ENCODE results near the gene NFIB. TPM values are rescaled to one million over a fixed set of nuclear protein-coding genes. Genes with fewer than 3 reads are reported as not detected.

NFIB gene
- polyA plus RNA-seq, 2 of the 4 experiments (the other 2 are of a cell fraction), result 10.7 to 21.7 TPM

DNA sequence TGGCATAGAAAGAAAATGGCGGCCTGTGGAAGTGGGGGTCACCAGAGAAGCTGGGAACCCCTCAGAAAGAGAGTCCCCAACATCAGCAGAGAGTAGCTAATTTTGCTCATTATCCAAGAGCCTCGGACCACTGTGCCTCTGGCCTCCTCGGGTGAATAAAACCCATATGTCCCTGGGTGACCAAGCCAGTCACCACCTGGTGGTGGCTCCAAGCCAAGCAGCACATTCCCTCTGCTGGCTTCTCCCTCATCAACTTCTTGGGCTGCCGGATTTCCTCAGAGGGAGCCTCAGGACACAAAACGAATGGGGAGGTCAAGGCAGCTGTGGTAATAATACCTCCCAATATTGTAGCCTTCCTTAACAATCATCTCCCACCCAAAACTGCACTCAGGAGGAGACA, 242.5 kb downstream of the NFIB start:
- ATAC-seq (no peak), DNase-seq (ENCODE audit: low read depth in 1 of 2, low spot score in 1 of 2) (no peak), FAIRE-seq (no peak)
- CTCF ChIA-PET, result interaction anchor here (4.4 kb wide), 1 partner anchor 282 kb away, joined by 21 read pairs; no protein-coding TSS in a partner anchor
- Histone ChIP-seq H3K27ac (no peak overlapping the region), H3K4me2 (no peak overlapping the region), H3K9me3 (no peaks in the 10 kb centered on the region), H3K4me3 (no peak overlapping the region), H3K4me1 (no peaks in the 10 kb centered on the region)
- POLR2A ChIA-PET, result no interaction called here
- 61% methylated on average over 5 of the region's 5 CpGs for WGBS (ENCODE audit: missing lambda C conversion rate)
- TF ChIP-seq TFCP2L1 (CRISPR knock-in tag; IDR thresholded peaks at IDR 0.05), result no peak

DNA sequence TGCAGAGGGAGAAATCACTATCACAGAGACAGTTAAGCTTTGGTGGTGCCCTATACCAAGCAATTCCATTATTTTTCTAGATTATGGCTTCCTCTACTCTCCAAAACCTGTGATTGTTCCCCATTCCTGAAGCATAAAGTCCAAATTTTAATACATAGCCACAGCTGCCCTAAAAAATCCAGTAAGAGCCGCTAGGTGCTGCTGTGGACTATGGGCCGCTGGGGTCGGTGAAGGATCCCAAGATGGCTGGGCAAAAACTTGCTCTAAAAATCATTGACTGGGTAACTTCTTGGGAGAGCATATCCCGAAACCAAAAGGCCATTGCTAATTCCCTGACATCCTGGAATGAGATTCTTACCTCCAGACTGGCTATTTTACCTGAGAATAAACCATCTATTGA, 245.3 kb downstream of the NFIB start:
- Histone ChIP-seq H3K4me3 (no peak overlapping the region), H3K27ac (no peak overlapping the region), H3K4me2 (no peak overlapping the region), H3K4me1 (no peaks in the 10 kb centered on the region), H3K9me3 (no peaks in the 10 kb centered on the region)
- 54% methylated on average over 4 of the region's 4 CpGs for WGBS (ENCODE audit: missing lambda C conversion rate)
- DNase-seq (ENCODE audit: low read depth in 1 of 2, low spot score in 1 of 2), result peak in 1 of 2 experiments; percentile 14
- CTCF ChIA-PET, result interaction anchor here (4.4 kb wide), 1 partner anchor 284 kb away, joined by 21 read pairs; no protein-coding TSS in a partner anchor
- TF ChIP-seq JUNB (IDR thresholded peaks at IDR 0.05) (no peak), PHF8 (IDR thresholded peaks at IDR 0.05; ENCODE audit: borderline replicate concordance, low read depth) (no peak), HDAC2 (IDR thresholded peaks at IDR 0.05) (no peak), HEYL (CRISPR knock-in tag; IDR thresholded peaks at IDR 0.05) (no peak), RAD21 (conservative IDR thresholded peaks at IDR 0.05 in 1 of 2, IDR thresholded peaks at IDR 0.05 in 1 of 2) (peak in 1 of 2 experiments; percentile 55; a peak in 3 of 5 replicates)
- no peak for FAIRE-seq
- POLR2A ChIA-PET, result no interaction called here
- peak in 1 of 2 experiments; percentile 68; a peak in 2 of 6 replicates for ATAC-seq

DNA sequence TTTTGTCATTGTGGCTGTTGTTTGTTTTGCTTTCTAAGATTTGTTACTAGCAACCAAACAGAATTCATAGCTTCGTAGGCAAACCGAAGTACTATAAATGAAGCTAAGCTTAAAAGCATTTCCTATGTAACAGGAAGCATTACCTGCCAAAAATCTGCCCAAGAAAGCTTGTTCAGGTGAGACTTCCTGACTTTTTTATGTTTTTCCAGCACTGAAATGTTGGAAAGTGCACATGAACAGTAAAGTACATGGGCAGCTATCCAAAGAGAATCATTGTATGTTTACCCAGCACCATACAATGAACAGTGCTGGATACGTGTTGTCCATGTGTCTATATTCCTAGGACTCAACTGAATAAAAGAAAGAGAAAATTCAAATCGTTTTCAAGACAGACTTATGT, 247.1 kb downstream of the NFIB start:
- 77% methylated on average over 4 of the region's 4 CpGs for WGBS (ENCODE audit: missing lambda C conversion rate)
- no peak overlapping the region for H3K4me2 ChIP-seq
- no peaks in the 10 kb centered on the region for H3K4me1 ChIP-seq
- FAIRE-seq, result no peak
- CTCF ChIA-PET, result interaction anchor here (1.0 to 2.3 kb wide), 3 partner anchors 24 to 287 kb away, joined by 3 to 6 read pairs (median 3); no protein-coding TSS in a partner anchor
- TF ChIP-seq KDM5A (IDR thresholded peaks at IDR 0.05), result no peak
- TF ChIP-seq, protein P1, sequence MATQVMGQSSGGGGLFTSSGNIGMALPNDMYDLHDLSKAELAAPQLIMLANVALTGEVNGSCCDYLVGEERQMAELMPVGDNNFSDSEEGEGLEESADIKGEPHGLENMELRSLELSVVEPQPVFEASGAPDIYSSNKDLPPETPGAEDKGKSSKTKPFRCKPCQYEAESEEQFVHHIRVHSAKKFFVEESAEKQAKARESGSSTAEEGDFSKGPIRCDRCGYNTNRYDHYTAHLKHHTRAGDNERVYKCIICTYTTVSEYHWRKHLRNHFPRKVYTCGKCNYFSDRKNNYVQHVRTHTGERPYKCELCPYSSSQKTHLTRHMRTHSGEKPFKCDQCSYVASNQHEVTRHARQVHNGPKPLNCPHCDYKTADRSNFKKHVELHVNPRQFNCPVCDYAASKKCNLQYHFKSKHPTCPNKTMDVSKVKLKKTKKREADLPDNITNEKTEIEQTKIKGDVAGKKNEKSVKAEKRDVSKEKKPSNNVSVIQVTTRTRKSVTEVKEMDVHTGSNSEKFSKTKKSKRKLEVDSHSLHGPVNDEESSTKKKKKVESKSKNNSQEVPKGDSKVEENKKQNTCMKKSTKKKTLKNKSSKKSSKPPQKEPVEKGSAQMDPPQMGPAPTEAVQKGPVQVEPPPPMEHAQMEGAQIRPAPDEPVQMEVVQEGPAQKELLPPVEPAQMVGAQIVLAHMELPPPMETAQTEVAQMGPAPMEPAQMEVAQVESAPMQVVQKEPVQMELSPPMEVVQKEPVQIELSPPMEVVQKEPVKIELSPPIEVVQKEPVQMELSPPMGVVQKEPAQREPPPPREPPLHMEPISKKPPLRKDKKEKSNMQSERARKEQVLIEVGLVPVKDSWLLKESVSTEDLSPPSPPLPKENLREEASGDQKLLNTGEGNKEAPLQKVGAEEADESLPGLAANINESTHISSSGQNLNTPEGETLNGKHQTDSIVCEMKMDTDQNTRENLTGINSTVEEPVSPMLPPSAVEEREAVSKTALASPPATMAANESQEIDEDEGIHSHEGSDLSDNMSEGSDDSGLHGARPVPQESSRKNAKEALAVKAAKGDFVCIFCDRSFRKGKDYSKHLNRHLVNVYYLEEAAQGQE (IDR thresholded peaks at IDR 0.05), result no peak
- no peak for TF ChIP-seq SREBF2 (IDR thresholded peaks at IDR 0.05)
- no peak for TF ChIP-seq EHMT2 (IDR thresholded peaks at IDR 0.05; ENCODE audit: low read depth)
- TF ChIP-seq RCOR1 (IDR thresholded peaks at IDR 0.05; ENCODE audit: low read depth, low read length), result no peak
- H3K4me3 ChIP-seq, result no peak overlapping the region
- no peak for ATAC-seq
- no peak for DNase-seq (ENCODE audit: low read depth in 1 of 2, low spot score in 1 of 2)
- no peak overlapping the region for H3K27ac ChIP-seq
- POLR2A ChIA-PET, result no interaction called here
- no peaks in the 10 kb centered on the region for H3K9me3 ChIP-seq

DNA sequence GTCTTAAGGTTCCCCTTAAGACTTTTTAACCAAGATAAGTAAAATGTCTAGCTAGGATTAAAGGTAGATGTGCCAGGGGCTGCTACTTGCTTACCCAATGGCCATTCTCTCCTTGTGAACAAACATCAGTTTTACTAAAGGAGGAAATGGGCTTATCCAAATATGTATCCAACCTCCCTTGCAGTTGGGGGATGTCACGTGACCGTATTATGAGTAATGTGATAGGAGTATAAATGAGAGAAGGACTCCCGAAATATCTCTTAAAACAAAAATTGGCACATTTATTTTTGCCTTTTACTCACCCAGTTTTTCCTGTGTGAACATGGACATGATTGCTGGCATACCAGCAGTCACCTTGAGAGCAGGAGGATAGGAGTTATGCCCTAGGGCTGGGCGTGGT, 247.9 kb downstream of the NFIB start:
- no peaks in the 10 kb centered on the region for H3K4me1 ChIP-seq
- ChIA-PET CTCF (interaction anchor here (1.2 to 2.3 kb wide), 2 partner anchors 24 to 288 kb away, joined by 3 to 6 read pairs; no protein-coding TSS in a partner anchor), POLR2A (no interaction called here)
- FAIRE-seq, result no peak
- 68% methylated on average over 4 of the region's 4 CpGs for WGBS (ENCODE audit: missing lambda C conversion rate)
- no peak for ATAC-seq
- TF ChIP-seq, protein P1 (IDR thresholded peaks at IDR 0.05), result no peak
- TF ChIP-seq, protein P2, sequence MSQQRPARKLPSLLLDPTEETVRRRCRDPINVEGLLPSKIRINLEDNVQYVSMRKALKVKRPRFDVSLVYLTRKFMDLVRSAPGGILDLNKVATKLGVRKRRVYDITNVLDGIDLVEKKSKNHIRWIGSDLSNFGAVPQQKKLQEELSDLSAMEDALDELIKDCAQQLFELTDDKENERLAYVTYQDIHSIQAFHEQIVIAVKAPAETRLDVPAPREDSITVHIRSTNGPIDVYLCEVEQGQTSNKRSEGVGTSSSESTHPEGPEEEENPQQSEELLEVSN (IDR thresholded peaks at IDR 0.05; ENCODE audit: borderline replicate concordance, low read depth), result no peak
- TF ChIP-seq FOSB (CRISPR knock-in tag; IDR thresholded peaks at IDR 0.05), result no peak
- TF ChIP-seq HOXB5 (CRISPR knock-in tag; IDR thresholded peaks at IDR 0.05), result no peak
- no peak for TF ChIP-seq NPAS2 (CRISPR knock-in tag; IDR thresholded peaks at IDR 0.05; ENCODE audit: borderline replicate concordance)
- no peak for TF ChIP-seq PHF8 (IDR thresholded peaks at IDR 0.05; ENCODE audit: borderline replicate concordance, low read depth)
- TF ChIP-seq HOXB13 (CRISPR knock-in tag; IDR thresholded peaks at IDR 0.05; ENCODE audit: low read depth), result no peak
- no peak for TF ChIP-seq ZFP36 (IDR thresholded peaks at IDR 0.05; ENCODE audit: borderline replicate concordance, partially characterized antibody)
- TF ChIP-seq KDM5A (IDR thresholded peaks at IDR 0.05), result no peak
- TF ChIP-seq, protein P3, sequence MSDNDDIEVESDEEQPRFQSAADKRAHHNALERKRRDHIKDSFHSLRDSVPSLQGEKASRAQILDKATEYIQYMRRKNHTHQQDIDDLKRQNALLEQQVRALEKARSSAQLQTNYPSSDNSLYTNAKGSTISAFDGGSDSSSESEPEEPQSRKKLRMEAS (IDR thresholded peaks at IDR 0.05), result no peak
- no peak for TF ChIP-seq POLR2AphosphoS2 (conservative IDR thresholded peaks at IDR 0.05; ENCODE audit: low read length)
- TF ChIP-seq POLR2A (IDR thresholded peaks at IDR 0.05; ENCODE audit: low read length), result no peak
- TF ChIP-seq, protein P4, sequence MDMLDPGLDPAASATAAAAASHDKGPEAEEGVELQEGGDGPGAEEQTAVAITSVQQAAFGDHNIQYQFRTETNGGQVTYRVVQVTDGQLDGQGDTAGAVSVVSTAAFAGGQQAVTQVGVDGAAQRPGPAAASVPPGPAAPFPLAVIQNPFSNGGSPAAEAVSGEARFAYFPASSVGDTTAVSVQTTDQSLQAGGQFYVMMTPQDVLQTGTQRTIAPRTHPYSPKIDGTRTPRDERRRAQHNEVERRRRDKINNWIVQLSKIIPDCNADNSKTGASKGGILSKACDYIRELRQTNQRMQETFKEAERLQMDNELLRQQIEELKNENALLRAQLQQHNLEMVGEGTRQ (IDR thresholded peaks at IDR 0.05), result no peak
- H3K4me3 ChIP-seq, result no peak overlapping the region
- DNase-seq (ENCODE audit: low read depth in 1 of 2, low spot score in 1 of 2), result no peak
- H3K4me2 ChIP-seq, result no peak overlapping the region
- no peak overlapping the region for H3K27ac ChIP-seq
- H3K9me3 ChIP-seq, result no peaks in the 10 kb centered on the region

Data from A549 (cell line).